ENCODE data around the gene YIF1B.

GRCh38 chr19:38317104-38317612, 1.4 kb upstream of the YIF1B start:
- TF ChIP-seq CTCF (IDR thresholded peaks at IDR 0.05) (no peak), EP300 (IDR thresholded peaks at IDR 0.05) (no peak)
